GM21360 (cell line): ENCODE measurements around the gene MGMT.

Source experiments
- ATAC-seq: cut with Tn5 transposase; IDR thresholded peaks from one replicate; pipeline ENCODE4 v1.9.1; 2021; ENCODE audit warnings: mild to moderate bottlenecking, moderate library complexity; ENCODE audit not compliant: unreplicated experiment

Gene MGMT

DNA sequence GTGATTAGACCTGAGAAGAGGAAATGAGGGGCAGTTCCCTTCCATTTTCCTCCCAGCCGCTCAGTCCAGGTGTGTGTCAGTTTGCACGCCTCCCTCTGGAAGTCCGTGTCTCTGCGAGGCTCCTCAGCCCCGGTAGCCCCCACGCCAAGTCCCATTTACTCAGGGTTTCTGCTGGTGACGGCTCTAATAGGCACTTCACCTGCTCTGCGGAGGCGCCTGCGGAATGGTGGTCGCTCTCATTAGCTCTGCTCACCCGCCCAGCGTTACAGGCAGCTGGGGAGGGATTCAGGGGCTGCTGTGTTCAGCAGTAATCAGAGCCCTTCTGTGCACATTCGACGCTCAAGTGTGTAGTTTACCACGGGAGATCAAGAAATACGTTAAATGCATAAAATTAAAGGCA, 179.9 kb downstream of the MGMT start:
- ATAC-seq: no peak

DNA sequence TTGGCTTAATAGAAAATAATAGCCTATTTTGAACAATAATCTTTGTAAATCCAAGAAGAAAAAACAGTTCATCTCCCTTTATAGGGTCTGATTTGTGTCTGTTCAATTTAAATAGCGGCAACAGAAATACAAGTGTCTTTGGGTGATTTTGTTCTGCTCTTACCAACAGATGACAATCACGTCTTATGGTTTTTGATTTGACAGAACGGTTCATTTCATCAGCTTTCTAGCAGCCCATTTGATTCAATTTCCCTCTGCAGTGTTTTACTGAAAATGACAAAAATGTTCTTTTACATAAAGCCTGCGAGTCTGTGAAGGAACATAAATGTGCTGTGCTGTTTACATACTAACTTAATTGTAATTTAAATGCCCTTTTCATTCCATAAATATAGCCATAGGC, 180.5 kb downstream of the MGMT start:
- no peak for ATAC-seq

DNA sequence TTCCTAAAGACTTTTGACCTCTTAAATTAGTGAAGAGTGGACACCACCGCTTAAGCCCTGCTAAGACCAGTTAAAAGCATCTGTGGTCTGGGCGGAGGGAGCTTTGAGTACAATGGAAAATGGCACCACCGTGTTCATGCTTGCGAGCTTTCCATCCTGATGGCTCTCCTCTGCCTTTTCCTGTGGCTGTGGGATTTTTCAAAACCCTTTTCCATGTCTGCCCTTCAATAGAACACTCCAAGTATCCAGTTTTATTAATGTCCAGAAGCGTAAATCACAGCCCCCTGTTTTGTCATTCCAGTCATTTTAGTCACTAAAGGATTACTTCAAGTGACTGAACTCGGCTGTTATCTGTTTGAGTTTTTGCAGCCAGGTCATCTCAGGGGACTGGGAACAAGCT, 181.8 kb downstream of the MGMT start:
- no peak for ATAC-seq

DNA sequence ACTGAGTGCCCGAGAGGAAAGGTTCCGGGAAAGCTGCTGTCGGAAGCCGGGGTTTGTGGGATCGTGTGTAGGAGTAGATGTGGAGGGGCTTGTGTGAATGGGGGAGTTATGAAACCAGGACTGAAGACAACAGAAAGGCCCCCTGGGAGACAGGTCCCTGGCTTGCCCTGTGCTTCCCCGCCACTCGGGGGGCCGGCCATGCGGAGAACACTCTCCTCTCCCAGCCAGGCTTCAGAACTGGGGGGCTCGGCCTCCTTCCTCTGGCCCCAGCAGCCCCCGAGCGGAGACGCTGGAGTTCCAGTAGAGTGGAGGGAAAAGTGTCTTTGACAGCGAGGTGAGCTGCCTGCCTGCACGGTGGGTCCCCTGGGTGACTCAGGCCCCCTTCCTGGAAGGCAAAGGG, 185.0 kb downstream of the MGMT start:
- ATAC-seq: no peak

DNA sequence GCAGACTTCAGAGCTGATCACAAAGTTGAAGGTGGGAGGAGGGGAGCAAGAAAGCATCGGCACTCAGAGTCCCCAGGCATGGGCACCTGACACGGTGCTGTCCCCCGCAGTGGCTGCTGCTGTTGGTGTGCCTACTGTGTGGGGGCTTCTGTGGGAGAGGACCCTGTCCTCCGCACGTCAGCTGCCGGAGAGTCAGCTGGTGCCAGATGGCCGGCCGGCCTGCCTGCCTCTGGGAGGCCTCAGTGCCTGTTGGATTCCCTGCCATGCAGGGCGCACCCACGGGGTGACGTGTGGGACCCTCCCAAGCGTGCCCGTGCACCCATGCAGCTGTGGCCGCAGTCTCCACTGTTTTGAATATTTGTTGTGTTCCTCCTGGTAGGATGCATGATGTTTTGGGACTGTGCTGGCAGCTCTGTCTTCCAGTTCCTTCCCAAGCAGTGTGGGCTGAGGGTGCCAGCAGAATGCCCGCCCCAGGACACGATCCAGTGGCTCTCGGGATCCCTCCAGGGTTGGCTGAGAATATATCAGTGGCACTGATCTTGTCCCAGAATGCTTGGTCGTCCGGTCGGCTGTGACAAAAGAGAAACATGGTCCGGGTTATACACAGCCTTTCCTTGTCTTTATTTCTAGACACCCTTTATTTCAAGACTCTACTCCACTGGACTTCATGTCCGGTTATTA, 185.6 kb downstream of the MGMT start:
- no peak for ATAC-seq

DNA sequence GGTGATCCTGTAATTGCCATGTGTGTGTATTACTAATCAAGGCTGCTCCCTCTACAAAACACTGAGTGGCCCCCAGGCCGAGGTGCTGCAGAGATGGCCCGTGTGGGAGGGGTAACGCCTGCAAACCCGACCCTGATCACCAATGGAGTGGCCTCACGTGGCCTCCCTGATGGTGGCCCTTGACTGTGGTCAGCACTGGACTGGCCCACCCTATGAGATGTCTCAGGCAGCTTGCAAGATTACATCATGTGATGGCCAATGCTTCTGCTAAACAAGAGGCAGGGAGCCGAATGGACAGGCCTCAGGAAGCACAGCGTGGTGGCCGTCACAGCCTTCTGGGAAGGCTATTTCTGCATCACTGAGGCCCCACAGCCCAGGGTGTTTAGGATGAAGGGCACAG, 186.4 kb downstream of the MGMT start:
- no peak for ATAC-seq

DNA sequence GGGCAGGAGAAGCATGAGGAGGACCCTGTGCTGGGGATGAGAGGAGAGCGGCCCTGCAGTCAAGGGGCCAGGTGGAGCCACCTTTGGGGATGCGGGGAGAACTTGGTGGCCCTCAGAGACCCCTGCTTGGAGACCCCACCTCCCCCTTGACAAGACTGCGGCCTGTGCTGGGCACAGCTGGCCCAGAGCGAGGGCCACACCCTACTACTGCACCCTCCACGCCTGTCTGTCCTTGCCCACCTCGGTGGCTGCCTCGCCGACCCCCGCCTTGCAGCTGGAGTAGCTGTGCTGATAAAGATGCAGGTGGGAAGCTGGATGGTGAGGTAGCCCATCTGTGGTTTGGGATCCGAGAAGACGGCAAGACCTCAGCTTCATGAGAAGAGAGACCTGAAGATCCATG, 186.8 kb downstream of the MGMT start:
- ATAC-seq: no peak

DNA sequence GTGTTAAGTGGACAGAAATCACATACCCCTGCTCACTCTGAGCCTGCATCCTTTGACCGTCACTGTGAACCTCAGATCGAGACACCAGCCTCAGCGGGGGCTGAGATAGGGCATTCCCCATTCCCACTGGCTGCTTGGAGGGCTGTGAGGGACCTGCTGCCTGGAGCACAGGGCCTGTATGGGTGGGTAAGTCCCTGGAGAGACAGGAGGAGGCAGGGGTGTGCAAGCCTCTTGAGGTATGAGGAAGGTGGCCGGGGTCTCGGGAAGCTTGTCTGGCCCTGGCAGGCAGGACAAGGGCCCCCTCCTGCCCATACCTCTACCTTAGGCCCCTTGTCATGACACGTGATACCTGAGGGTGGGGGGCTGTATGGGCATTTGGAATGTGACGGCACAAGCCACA, 187.4 kb downstream of the MGMT start:
- ATAC-seq: no peak

DNA sequence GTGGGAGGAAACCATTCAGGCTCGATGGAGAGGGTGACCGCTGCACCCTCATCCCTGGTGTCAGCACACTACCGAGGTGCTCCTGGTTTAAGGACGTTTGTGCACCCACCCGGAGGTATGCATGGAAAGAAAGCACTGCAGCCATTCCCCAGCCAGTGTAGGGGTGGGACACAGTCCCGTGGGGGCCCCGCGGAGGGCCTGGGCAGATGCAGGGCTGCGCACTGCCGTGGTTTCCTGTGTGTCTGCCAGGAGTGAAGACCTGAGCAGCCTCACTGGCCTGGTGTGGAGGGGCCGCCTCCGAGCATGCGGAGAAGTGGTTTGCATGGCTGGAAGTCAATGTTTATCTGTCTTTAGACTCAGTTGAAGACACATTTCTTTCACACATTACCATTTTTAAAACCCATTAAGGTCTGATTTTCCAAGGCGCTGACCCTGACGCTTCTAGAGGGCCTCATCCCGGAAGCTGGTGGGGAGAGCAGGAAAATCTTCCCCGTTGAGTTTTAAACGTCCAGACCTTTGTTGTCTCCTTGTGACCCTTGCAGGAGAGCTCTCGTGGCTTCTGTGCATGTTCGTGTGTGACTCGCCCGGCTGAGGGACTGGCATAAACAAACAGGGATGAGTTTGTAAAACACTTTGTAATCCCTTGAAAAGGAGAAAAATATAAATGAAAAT, 188.1 kb downstream of the MGMT start:
- ATAC-seq: no peak

DNA sequence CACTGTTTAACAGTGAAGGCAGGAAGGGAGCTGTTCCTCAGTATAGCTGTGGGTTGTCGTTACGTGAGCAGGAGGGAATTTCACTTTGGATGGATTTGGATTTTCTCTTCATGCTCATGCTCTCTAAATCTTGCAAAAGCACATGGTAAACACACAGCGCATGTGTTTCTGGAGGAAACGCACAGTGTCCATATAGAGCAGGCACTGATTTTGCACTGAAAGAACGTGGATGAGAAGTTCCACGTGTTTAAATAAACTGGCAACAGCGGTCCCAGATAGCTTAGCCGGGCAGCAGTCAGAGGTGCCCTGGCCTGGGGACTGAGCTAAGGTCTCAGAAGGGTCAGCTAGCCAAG, 188.6 kb downstream of the MGMT start:
- ATAC-seq: no peak

DNA sequence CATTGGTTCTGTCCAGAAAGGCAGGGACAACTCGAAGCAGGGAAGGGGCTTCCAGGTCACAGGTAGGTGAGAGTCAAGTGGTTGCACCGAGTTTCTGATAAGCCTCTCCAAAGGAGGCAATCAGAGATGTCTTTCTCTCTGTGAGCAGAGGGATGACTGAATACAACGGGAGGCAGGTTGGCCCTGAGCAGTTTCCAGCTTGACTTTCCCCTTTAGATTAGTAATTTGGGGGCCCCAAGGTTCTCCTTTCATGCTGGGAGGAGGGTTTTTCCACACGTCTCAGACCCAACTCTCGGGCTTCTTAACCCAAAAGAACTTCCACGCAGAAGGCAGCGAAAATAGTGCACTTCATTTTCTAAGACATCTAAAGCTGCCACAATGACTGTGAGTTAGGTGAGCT, 189.6 kb downstream of the MGMT start:
- no peak for ATAC-seq

DNA sequence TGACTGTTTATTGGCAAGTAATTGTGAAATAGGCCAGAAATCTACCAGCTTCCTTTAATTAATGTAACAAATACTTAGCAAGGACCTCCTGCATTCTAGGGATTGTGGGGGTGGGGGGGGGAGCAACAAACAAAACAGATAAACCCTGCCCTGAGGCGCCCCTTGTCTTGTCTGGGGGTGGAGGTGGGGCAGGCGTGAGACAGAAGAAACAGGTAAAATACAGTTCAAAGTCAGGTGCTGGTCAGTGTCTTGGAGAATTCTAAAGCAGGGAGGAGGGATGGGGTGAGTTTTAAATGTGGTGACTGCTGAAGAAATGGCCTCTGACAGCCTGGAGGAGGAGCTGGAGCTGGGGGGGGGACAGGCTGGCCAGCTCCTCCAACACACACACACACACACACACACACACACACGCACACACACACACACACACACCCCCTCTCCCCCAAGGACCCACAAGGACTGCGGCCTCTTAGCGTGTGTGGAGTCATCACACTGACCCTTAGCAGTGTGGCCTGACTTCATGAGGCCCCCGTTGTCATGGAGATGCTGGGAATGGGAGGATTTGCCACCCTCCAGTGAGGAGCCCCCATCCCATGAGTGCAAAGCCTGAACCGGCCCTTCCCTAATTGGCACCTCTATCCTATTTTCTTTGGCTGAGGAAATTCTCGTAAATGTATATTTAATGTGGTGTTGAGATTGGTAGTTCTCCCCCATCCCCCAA, 190.4 kb downstream of the MGMT start:
- ATAC-seq: no peak

DNA sequence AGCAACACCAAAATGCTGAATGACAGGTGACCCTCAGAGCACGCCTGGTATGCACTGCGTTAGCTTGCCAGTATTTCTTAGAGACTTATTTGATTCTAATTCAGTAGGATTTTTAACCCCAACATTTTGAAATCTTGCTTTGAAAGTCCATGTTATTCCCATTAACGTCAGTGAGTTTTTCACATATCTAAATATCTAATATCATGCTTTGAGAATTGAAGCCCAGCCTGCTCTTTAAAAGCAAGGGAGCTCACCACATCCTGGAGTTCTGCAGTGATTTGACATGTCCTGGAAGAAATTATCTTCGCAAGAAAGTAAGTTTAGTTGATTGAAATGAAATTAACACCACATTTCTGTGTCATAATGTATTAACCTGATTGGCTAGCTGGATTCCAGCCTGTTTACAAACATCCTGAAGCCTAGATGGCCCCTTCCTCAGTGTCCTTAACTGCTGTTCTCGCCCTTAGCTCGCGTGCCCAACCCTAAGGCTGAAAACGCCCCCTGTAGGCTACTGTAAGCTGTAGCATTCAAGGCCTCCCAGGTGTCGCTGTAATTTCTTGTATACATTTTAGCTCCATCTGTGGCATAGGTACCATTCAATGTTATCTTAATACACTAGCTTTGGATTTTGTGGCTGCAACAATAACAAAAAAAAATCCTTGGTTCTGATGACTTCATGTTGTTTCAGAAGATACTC, 191.5 kb downstream of the MGMT start:
- no peak for ATAC-seq

DNA sequence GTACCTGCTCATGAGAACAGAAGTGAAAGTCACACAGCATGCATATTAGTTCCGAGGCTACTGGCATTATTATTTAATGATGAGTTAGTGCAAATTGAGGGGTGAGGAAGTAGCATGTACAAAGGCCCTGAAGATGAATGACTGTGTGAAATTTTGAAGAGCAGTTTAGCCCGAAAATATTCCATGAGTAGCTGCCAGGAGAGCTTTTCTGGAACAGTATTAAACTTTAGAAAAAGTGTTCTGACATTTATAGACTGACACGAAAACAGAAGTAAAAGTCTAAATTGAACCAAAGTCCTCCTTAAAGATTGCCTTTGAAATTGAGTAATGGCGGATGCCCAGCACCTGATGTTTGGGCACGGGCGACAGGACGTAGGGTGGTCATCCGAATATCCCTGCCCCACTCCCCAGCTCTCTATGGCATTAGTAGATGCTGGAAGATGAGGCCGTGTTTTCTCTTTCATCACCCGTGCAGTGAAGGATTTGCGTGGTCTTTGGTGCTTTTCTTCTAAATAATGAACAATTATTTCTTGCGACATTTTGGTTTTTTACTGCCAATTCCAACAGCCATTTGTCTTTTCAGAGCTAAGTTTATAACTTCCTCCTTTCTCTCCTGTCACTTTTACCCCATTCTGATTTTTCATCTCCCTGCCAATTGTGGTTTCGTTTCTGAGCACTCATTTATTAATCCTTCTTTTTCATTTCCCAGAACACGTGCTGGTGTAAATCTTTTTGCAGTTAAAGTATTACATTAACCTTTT, 192.6 kb downstream of the MGMT start:
- no peak for ATAC-seq

DNA sequence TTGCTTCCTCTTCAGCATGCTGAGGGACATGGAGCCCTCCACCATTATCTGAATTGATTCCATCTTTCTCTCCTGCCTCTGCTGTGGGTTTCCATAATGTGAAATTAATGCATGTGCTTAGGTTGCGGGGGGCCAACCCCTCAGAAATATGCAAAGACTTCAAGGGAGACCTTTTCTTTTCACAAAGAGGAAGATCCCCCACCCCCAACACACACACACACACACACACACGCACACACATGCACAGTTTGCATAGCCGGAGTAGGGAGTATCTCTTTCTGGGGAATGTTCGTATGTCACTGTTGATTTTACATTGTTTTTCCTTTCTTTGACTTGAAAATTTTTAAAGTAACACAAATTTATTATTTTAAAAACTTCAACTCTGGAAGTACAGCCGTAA, 193.5 kb downstream of the MGMT start:
- ATAC-seq: no peak

DNA sequence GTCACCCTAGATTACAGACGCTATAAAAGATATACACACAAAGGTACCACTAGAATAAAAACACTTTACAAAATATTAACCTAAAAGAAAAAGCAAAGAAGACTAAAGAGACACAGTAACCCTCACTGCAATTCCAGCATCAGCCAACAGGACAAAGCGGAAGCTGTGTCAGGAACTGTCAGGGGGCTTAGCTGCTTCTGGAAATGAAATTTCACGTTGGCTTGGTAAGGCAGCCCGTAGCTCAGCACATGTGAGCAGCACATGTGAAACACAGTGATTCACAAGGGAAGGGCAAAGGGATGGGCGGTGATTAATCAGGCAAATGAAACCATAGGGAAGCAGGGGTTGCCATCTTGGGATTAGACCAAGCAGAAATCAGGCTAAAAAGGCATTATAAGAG, 195.4 kb downstream of the MGMT start:
- ATAC-seq: no peak

DNA sequence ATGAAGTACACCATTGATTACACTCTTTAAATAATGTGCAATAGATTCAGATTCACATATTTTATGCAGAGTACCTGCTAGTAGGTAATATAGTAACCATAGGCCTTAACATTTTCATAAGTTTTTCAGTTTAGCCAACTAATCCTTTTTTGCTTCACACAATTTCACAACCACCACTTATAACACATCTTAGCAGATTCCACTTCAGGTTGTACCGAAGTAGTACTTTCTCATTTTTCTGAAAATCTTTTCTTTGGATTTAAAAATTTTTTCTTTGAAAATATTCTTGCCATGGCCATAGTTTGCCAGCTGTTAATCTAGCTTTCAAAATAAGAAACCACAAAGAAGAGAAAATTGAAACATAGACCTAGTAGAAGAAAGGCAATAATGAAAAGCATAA, 203.1 kb downstream of the MGMT start:
- ATAC-seq: no peak

DNA sequence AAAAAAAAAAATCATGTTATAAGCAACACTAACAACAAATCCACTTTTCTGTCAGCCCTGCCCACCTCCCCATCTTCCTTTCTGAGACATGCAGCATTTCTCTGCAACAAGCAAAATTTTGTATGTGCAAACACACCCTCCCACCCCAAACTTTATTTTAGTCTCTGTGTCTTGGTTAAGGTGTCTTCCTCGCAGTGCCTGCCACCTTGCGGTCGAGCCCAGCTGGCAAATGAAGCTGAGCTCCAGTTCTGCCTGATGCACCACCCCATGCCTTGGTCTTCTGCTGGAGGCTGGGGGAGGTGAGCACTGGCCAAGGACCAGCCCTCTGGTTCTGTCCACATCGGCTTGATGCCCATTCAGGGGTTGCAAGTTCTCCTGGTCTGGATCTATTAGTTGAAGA, 206.3 kb downstream of the MGMT start:
- no peak for ATAC-seq

DNA sequence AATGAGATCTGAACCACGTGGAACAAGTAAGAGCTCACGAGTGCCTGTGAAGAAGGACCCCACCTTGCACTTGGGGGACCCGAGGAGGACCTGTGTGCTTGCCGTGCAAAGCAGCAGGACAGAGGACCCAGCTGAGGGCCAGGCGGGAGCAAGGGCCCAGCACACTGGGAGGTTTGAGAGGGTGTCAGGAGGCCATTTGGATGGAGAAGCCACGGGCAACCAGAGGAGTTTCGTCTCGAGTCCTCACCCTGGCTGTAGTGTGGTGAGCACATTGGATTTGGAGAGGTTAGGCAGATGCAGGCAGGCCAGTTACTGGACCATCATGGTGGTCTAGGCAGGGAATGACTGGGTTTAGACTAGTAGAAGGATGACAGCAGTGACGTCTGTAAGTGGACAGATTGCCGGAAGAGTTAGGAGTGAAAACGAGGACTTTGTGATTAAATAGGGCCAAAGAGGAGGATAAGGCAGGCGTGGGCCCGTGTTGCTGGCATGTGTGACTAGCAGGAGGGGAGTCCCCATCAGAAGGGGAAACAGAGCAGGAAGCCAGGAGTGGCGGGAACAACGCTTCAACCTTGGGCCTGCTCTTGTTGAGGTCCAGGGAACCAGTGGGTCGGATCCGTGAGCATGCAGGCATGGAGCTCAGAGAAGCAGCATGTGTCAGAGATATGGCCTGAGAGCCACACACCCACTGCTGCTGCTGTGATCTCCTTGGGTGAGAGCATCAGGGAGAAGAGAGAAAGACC, 208.2 kb downstream of the MGMT start:
- ATAC-seq: no peak

DNA sequence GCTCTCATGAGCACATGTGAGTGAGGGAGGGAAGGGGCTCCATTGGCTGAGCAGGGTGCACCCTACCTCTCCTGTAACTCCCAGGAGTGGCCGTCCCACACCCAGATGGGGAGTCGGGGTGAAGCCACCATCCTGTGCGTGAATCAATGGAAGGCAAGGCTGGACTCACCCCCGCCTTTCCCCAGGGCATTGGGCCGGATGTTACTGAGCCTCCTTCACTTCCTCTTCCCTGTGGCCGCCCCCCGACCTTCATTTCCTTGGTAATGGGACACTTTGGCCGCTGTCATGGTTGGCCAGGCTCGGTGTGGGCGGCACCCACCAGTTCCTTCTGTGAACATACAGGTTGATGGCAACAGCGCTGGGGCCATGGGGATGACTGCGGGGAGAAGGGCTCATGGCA, 209.0 kb downstream of the MGMT start:
- no peak for ATAC-seq
